Esophagus muscularis mucosa (tissue), 4 donors: ENCODE data around the gene RNF213. TPM values are rescaled to one million over a fixed set of nuclear protein-coding genes. Genes with fewer than 3 reads are reported as not detected.

ENCODE experiments used
- DNase-seq: peaks from one replicate; pipeline ENCODE4 v3.0.0-alpha.2; 2017; ENCODE audit errors: extremely low spot score
- H3K27ac ChIP-seq, 4 donors: fragments of 200-600 bp; sonication (generic); replicated peaks in 1 of 4; 1 replicate in 3 of 4; 2 replicates in 1 of 4; pipeline ENCODE4 v1.5.1; 2016 to 2019; ENCODE audit warnings: mild to moderate bottlenecking in 1 of 4
- H3K27me3 ChIP-seq, 4 donors: fragments of 200-600 bp; sonication (generic); one replicate each; pipeline versions ENCODE4 v1.5.1 to v1.6.0; 2016 to 2019
- H3K36me3 ChIP-seq, 4 donors: fragments of 200-600 bp; sonication (generic); one replicate each; pipeline ENCODE4 v1.5.1; 2016 to 2019
- H3K4me1 ChIP-seq, 4 donors: fragments of 200-600 bp; sonication (generic); one replicate each; pipeline ENCODE4 v1.5.1; 2016 to 2019
- H3K4me3 ChIP-seq, 4 donors: fragments of 200-600 bp; sonication (generic); 1 replicate in 2 of 4; 2 replicates in 2 of 4; pipeline ENCODE4 v1.5.1; 2016 to 2019; ENCODE audit warnings: mild to moderate bottlenecking in 4 of 4, moderate library complexity in 1 of 4
- H3K9me3 ChIP-seq, 4 donors: fragments of 200-600 bp; sonication (generic); 1 replicate in 3 of 4; 2 replicates in 1 of 4; pipeline ENCODE4 v1.5.1; 2016 to 2019
- CTCF ChIP-seq, 3 experiments: fragments of 200-600 bp in 2 of 3; fragments of 450-650 bp in 1 of 3; sonication (generic) in 2 of 3; IDR thresholded peaks; one replicate each; pipeline ENCODE4 v1.5.1; 2017 to 2019; ENCODE audit warnings: antibody characterized with exemption in 3 of 3, mild to moderate bottlenecking in 2 of 3, moderate library complexity in 1 of 3
- EP300 ChIP-seq: sonication (generic); formaldehyde crosslinking; IDR thresholded peaks from one replicate; pipeline ENCODE4 v1.6.1; 2017; ENCODE audit warnings: antibody characterized with exemption
- POLR2A ChIP-seq: fragments of 450-650 bp; IDR thresholded peaks from one replicate; pipeline ENCODE4 v1.6.1; 2017; ENCODE audit warnings: antibody characterized with exemption, moderate library complexity, mild to moderate bottlenecking, low read depth
- POLR2AphosphoS5 ChIP-seq, 2 donors: sonication (generic); formaldehyde crosslinking; IDR thresholded peaks; one replicate each; pipeline ENCODE4 v1.6.1; 2017; ENCODE audit warnings: antibody characterized with exemption in 2 of 2
- WGBS: methylation state at CpG from one replicate; pipeline ENCODE4 v1.1.5; 2018; 5-methylcytosine and 5-hydroxymethylcytosine counted together
- intact Hi-C: fragments of 100-400 bp; cut with DNase I; formaldehyde crosslinking; loops from one replicate; pipeline ENCODE4 v1.15.1; 2023
- total RNA-seq, 4 donors: library from RNA; depleted of rRNA; stranded (reverse); fragments of >200 nt; gene quantifications; one replicate each; pipeline versions ENCODE4 v1.1.0 to v1.2.1, GENCODE V29; 2016

The RNF213 gene
- total RNA-seq, 4 donors from 2014 or later = 55.8 to 85.7 (median 75.9) TPM

DNA sequence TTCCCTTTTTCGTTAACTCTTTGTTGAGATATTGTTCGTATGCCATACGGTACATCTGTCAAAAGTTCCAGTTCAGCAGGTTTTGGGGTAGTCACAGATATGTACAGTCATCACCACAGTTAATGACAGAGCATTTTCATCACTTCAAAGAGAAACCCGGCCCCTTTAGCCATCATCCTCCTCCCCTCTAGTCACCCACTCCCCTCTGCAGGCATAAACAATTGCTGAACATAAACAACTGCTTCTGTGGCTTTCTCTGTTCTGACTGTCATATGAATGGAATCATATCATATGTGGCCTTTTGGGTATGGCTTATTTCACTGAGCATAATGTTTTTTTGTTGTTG lies 59.3 kb downstream of the RNF213 start:
- Histone ChIP-seq H3K9me3 (no peaks in the 10 kb centered on the region), H3K4me3 (no peak overlapping the region), H3K4me1 (peaks cover 0 to 8% (median 2%) of the 10 kb centered on the region in 4 donors), H3K27ac (no peak overlapping the region), H3K27me3 (no peaks in the 10 kb centered on the region), H3K36me3 (peaks cover 47 to 93% (median 83%) of the 10 kb centered on the region in 4 donors)
- DNase-seq = no peak
- TF ChIP-seq POLR2A (no peak), CTCF (IDR thresholded peaks at IDR 0.05) (no peak), EP300 (no peak), POLR2AphosphoS5 (IDR thresholded peaks at IDR 0.05) (no peak)
- intact Hi-C loops = no loop called here
- WGBS = 79% methylated on average over 4 of the region's 4 CpGs

GRCh38 chr17:80320496-80320895 lies 59.8 kb downstream of the RNF213 start:
- H3K36me3 ChIP-seq = peaks cover 51 to 98% (median 88%) of the 10 kb centered on the region in 4 donors
- no peaks in the 10 kb centered on the region for H3K27me3 ChIP-seq
- no peak overlapping the region for H3K4me3 ChIP-seq
- no peaks in the 10 kb centered on the region for H3K9me3 ChIP-seq
- 94% methylated on average over 15 of the region's 15 CpGs for WGBS
- no peak for DNase-seq
- no peak overlapping the region for H3K27ac ChIP-seq
- intact Hi-C loops = no loop called here
- no peak for TF ChIP-seq CTCF (IDR thresholded peaks at IDR 0.05)
- TF ChIP-seq EP300 = no peak
- no peak for TF ChIP-seq POLR2AphosphoS5 (IDR thresholded peaks at IDR 0.05)
- no peak for TF ChIP-seq POLR2A
- peaks cover 0 to 8% (median 2%) of the 10 kb centered on the region in 4 donors for H3K4me1 ChIP-seq

DNA sequence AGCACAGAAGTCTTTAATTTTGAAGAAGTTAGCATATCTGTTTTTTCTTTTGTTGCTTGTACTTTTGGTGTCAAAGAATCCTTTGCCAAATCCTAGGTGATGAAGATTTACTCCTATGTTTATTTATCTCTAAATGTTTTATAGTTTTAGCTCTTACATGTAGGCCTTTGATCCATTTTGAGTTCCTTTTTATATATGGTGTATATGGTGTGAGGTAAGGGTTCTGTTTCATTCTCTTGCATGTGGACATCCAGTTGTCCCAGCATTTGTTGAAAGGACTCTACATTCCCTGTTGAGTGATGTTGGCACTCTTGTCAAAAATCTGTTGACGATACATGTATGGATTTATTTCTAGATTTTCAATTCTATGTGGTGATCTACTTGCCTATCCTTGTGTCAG lies 62.2 kb downstream of the RNF213 start:
- no peaks in the 10 kb centered on the region for H3K4me1 ChIP-seq
- peaks cover 60 to 98% (median 90%) of the 10 kb centered on the region in 4 donors for H3K36me3 ChIP-seq
- H3K27ac ChIP-seq = no peak overlapping the region
- intact Hi-C loops = no loop called here
- no peak overlapping the region for H3K4me3 ChIP-seq
- WGBS = 96% methylated on average over 1 of the region's 1 CpG
- TF ChIP-seq EP300 = no peak
- TF ChIP-seq POLR2AphosphoS5 (IDR thresholded peaks at IDR 0.05) = no peak
- TF ChIP-seq CTCF (IDR thresholded peaks at IDR 0.05) = no peak
- TF ChIP-seq POLR2A = no peak
- no peaks in the 10 kb centered on the region for H3K9me3 ChIP-seq
- DNase-seq = no peak
- H3K27me3 ChIP-seq = no peaks in the 10 kb centered on the region

GRCh38 chr17:80323982-80324381 lies 63.3 kb downstream of the RNF213 start:
- intact Hi-C loops = no loop called here
- no peaks in the 10 kb centered on the region for H3K9me3 ChIP-seq
- no peaks in the 10 kb centered on the region for H3K4me1 ChIP-seq
- no peak for TF ChIP-seq POLR2AphosphoS5 (IDR thresholded peaks at IDR 0.05)
- TF ChIP-seq EP300 = no peak
- TF ChIP-seq POLR2A = no peak
- TF ChIP-seq CTCF (IDR thresholded peaks at IDR 0.05) = no peak
- H3K36me3 ChIP-seq = peaks cover 63 to 98% (median 91%) of the 10 kb centered on the region in 4 donors
- no peaks in the 10 kb centered on the region for H3K27me3 ChIP-seq
- no peak for DNase-seq
- WGBS = 89% methylated on average over 3 of the region's 3 CpGs
- no peak overlapping the region for H3K4me3 ChIP-seq
- H3K27ac ChIP-seq = no peak overlapping the region

- Histone ChIP-seq H3K4me1 (no peaks in the 10 kb centered on the region), H3K27me3 (no peaks in the 10 kb centered on the region), H3K9me3 (no peaks in the 10 kb centered on the region), H3K27ac (no peak overlapping the region), H3K36me3 (peaks cover 65 to 98% (median 90%) of the 10 kb centered on the region in 4 donors), H3K4me3 (no peak overlapping the region)
- no peak for TF ChIP-seq POLR2AphosphoS5 (IDR thresholded peaks at IDR 0.05)
- no peak for TF ChIP-seq EP300
- no peak for TF ChIP-seq POLR2A
- no peak for TF ChIP-seq CTCF (IDR thresholded peaks at IDR 0.05)
- intact Hi-C loops = no loop called here
- no peak for DNase-seq
- 74% methylated on average over 10 of the region's 10 CpGs for WGBS
These were observed 66.9 kb downstream of the RNF213 start for GRCh38 chr17:80327518-80327917.
